Ishikawa (cell line): ENCODE results near the gene LCLAT1.

Experiments used
- CEBPB ChIP-seq: IDR thresholded peaks from 2 replicates; pipeline ENCODE4 v1.6.1; 2012
- CREB1 ChIP-seq: IDR thresholded peaks from 2 replicates; pipeline ENCODE4 v1.6.1; 2012; ENCODE audit warnings: low read depth
- EGR1 ChIP-seq: IDR thresholded peaks from 2 replicates; pipeline ENCODE4 v1.6.1; 2012
- EP300 ChIP-seq: IDR thresholded peaks from 2 replicates; pipeline ENCODE4 v1.6.1; 2012; ENCODE audit warnings: borderline replicate concordance
- FOXM1 ChIP-seq: IDR thresholded peaks from 2 replicates; pipeline ENCODE4 v1.6.1; 2012; ENCODE audit warnings: low read depth, borderline replicate concordance
- MAX ChIP-seq: IDR thresholded peaks from 2 replicates; pipeline ENCODE4 v1.6.1; 2012
- NFIC ChIP-seq: IDR thresholded peaks from 2 replicates; pipeline ENCODE4 v1.6.1; 2012
- RAD21 ChIP-seq: IDR thresholded peaks from 2 replicates; pipeline ENCODE4 v1.6.1; 2012; ENCODE audit warnings: low read depth
- REST ChIP-seq: IDR thresholded peaks from 2 replicates; pipeline ENCODE4 v1.6.1; 2012; ENCODE audit warnings: low read depth, mild to moderate bottlenecking
- TAF1 ChIP-seq: IDR thresholded peaks from 2 replicates; pipeline ENCODE4 v1.6.1; 2012; ENCODE audit warnings: low read depth, mild to moderate bottlenecking
- TCF12 ChIP-seq: IDR thresholded peaks from 2 replicates; pipeline ENCODE4 v1.6.1; 2012; ENCODE audit warnings: low read depth
- TEAD4 ChIP-seq: IDR thresholded peaks from 2 replicates; pipeline ENCODE4 v1.6.1; 2012
- USF1 ChIP-seq: IDR thresholded peaks from 2 replicates; pipeline ENCODE4 v1.6.1; 2012
- YY1 ChIP-seq: IDR thresholded peaks from 2 replicates; pipeline ENCODE4 v1.6.1; 2012; ENCODE audit warnings: low read depth
- ZBTB7A ChIP-seq: IDR thresholded peaks from 2 replicates; pipeline ENCODE4 v1.6.1; 2012; ENCODE audit warnings: low read depth

The LCLAT1 gene

GRCh38 chr2:30565851-30566358, 118.9 kb downstream of the LCLAT1 start:
- no peak for TF ChIP-seq CEBPB
- no peak for TF ChIP-seq REST
- TF ChIP-seq TEAD4, result no peak
- no peak for TF ChIP-seq USF1

- TF ChIP-seq CREB1 (no peak), TCF12 (no peak), ZBTB7A (no peak), CEBPB (no peak), RAD21 (no peak), TAF1 (no peak), NFIC (no peak), MAX (no peak), FOXM1 (no peak)
Observed at GRCh38 chr2:30566631-30567030, 119.6 kb downstream of the LCLAT1 start.

- TF ChIP-seq TCF12 (no peak), REST (no peak), USF1 (no peak), YY1 (no peak)
Observed at GRCh38 chr2:30567317-30567716, 120.3 kb downstream of the LCLAT1 start.

GRCh38 chr2:30569946-30570345, 122.9 kb downstream of the LCLAT1 start:
- TF ChIP-seq MAX (no peak), TEAD4 (no peak), EGR1 (no peak), TAF1 (no peak), FOXM1 (no peak), EP300 (no peak), TCF12 (no peak), CEBPB (no peak), USF1 (no peak)

GRCh38 chr2:30577151-30577550, 130.1 kb downstream of the LCLAT1 start:
- no peak for TF ChIP-seq TCF12
- no peak for TF ChIP-seq TEAD4
- TF ChIP-seq EGR1, result no peak
- TF ChIP-seq TAF1, result no peak
- no peak for TF ChIP-seq MAX
- TF ChIP-seq CEBPB, result no peak
- no peak for TF ChIP-seq REST
- no peak for TF ChIP-seq USF1
- TF ChIP-seq ZBTB7A, result no peak
- no peak for TF ChIP-seq YY1
- no peak for TF ChIP-seq RAD21
- no peak for TF ChIP-seq FOXM1
- no peak for TF ChIP-seq NFIC
- TF ChIP-seq CREB1, result no peak
